Left ventricle myocardium inferior (tissue), 1 donor: Measurements from ENCODE around the gene CUL1. TPM values are rescaled to one million over a fixed set of nuclear protein-coding genes. Genes with fewer than 3 reads are reported as not detected.
A peak's percentile ranks its signal among the peaks of the same experiment; 100 is the strongest.

Experiments
- DNase-seq: peaks from one replicate; pipeline ENCODE4 v3.0.0-alpha.2; 2020
- H3K27ac ChIP-seq: fragments of 200-600 bp; replicated peaks from 2 replicates; pipeline ENCODE4 v1.8.0; 2021
- H3K27me3 ChIP-seq: fragments of 200-600 bp; 2 replicates; pipeline ENCODE4 v1.8.0; 2021; ENCODE audit warnings: low read depth
- H3K36me3 ChIP-seq: fragments of 200-600 bp; 2 replicates; pipeline ENCODE4 v1.8.0; 2021
- H3K4me1 ChIP-seq: fragments of 200-600 bp; 2 replicates; pipeline ENCODE4 v1.8.0; 2021
- H3K4me3 ChIP-seq: fragments of 200-600 bp; 2 replicates; pipeline ENCODE4 v1.8.0; 2021; ENCODE audit warnings: mild to moderate bottlenecking, moderate library complexity
- H3K9me3 ChIP-seq: fragments of 200-600 bp; replicated peaks from 2 replicates; pipeline ENCODE4 v1.8.0; 2021
- intact Hi-C: fragments of 100-400 bp; cut with micrococcal nuclease; formaldehyde crosslinking; loops from one replicate; pipeline ENCODE4 v1.11.0; 2022
- total RNA-seq: library from RNA; stranded (reverse); fragmentation: NEBNext Ultra II Directional; extraction: Animal tissue kit (Norgen Biotek cat#: 25700); gene quantifications from one replicate; pipeline ENCODE4 v1.2.1, GENCODE V29; 2021
- TF ChIP-seq, protein P1 (sequence below): fragments of 200-600 bp; IDR thresholded peaks from 2 replicates; pipeline ENCODE4 v1.8.0; 2021; ENCODE audit warnings: antibody characterized with exemption, mild to moderate bottlenecking, borderline replicate concordance
- donor health status: DM: no; HTN: yes; CAD: no; lungs with severe emphysema.

CUL1 gene
- total RNA-seq, 1 donor from 2014 or later, result 48.2 TPM

DNA sequence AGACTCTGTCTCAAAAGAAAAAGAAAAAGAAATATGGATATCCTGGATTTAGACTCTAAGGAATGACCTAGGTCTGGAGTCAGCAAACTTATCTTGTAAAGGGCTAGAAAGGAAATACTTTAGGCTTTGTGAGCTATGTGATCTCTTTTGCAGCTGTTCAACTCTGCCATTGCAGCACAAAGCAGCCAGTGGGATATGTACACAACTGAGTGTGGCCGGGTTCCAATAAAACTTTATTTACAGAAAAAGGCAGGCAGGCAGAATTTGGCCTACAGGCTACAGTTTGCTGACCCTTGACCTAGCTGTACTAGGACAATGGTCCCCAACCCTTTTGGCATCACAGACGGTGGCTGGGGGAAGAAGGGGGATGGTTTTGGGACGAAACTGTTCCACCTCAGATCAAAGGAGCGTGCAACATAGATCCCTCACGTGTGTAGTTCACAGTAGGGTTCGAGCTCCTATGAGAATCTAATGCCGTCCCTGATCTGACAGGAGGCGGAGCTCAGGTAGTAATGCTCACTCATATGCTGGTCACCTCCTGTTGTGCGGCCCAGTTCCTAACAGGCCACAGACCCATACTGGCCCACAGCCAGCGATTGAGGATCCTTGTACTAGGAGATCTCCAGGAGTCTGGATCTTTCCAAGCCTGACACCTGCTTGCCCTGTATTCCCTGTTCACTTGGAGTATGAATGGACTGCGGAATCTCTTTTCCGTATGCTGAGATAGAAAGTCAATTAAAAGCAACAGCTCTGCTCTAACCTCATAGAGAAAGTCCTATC is 63.0 kb downstream of the CUL1 start:
- peaks cover 8% of the 10 kb centered on the region for H3K4me1 ChIP-seq
- peaks cover 82% of the 10 kb centered on the region for H3K36me3 ChIP-seq
- TF ChIP-seq, protein P1, sequence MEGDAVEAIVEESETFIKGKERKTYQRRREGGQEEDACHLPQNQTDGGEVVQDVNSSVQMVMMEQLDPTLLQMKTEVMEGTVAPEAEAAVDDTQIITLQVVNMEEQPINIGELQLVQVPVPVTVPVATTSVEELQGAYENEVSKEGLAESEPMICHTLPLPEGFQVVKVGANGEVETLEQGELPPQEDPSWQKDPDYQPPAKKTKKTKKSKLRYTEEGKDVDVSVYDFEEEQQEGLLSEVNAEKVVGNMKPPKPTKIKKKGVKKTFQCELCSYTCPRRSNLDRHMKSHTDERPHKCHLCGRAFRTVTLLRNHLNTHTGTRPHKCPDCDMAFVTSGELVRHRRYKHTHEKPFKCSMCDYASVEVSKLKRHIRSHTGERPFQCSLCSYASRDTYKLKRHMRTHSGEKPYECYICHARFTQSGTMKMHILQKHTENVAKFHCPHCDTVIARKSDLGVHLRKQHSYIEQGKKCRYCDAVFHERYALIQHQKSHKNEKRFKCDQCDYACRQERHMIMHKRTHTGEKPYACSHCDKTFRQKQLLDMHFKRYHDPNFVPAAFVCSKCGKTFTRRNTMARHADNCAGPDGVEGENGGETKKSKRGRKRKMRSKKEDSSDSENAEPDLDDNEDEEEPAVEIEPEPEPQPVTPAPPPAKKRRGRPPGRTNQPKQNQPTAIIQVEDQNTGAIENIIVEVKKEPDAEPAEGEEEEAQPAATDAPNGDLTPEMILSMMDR, result no peak
- H3K27me3 ChIP-seq, result no peaks in the 10 kb centered on the region
- H3K9me3 ChIP-seq, result no peaks in the 10 kb centered on the region
- H3K27ac ChIP-seq, result peak overlapping the region; percentile 5
- intact Hi-C loops, result no loop called here
- H3K4me3 ChIP-seq, result no peak overlapping the region
- DNase-seq, result no peak

DNA sequence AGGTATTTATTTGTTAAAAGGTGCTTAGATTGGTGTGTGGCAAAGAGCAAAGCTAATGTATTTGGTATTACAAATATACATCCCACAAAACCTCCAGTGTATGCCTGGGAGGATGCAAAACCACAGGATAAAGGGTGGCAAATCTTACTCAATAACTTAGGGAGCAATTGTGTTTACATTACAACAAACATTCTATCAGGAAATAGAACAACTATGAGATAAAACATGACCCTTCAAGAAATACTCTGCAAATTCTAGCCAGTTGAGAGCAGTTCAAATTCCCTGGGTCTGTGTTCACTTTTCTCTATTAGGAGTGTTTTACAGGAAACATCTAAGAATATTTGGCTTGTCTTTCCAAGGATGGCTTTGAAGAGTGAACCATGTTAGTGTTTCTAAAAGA is 64.9 kb downstream of the CUL1 start:
- intact Hi-C loops, result no loop called here
- peaks cover 8% of the 10 kb centered on the region for H3K4me1 ChIP-seq
- no peaks in the 10 kb centered on the region for H3K27me3 ChIP-seq
- H3K9me3 ChIP-seq, result no peaks in the 10 kb centered on the region
- H3K36me3 ChIP-seq, result peaks cover 85% of the 10 kb centered on the region
- no peak for DNase-seq
- TF ChIP-seq, protein P1, result no peak
- no peak overlapping the region for H3K27ac ChIP-seq
- no peak overlapping the region for H3K4me3 ChIP-seq

GRCh38 chr7:148770004-148770403 is 71.3 kb downstream of the CUL1 start:
- intact Hi-C loops, result no loop called here
- Histone ChIP-seq H3K36me3 (peaks cover 92% of the 10 kb centered on the region), H3K4me1 (no peaks in the 10 kb centered on the region), H3K27ac (no peak overlapping the region), H3K27me3 (no peaks in the 10 kb centered on the region), H3K9me3 (no peaks in the 10 kb centered on the region), H3K4me3 (no peak overlapping the region)
- TF ChIP-seq, protein P1, result no peak
- DNase-seq, result no peak

DNA sequence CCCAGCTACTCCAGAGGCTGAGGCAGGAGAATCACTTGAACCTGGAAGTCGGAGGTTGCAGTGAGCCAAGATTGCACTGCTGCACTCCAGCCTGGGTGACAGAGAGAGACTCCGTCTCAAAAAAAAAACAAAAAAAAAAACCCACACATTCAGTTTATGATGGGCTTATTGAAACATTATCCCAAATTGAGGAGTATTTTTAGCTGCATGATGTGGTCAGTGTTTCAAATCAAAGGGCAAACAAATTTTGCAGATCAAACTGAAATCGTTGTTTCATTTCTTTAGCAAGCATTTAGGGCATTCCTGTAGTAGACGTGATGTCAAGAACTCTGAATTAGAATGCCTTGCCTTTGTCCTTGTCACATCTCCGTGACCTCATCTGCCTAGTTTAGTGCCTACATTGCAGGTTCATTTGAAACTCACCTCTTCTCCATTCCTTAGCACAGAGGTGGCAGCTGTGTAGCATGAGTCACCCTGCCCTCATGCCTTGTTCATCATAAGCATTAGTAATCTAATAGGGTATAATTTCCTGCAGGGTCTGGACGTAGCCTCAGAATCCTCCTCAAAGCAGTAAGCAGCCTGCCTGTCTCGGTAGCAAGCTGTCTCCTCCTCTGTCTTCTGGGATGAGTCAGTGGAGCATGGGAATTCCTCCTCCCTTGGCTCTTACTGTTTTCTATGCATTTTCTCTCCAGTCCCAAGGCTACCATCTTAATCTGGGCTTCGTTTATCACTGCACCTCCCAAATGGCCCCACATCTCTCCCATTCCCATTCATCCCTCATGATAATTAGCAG is 73.8 kb downstream of the CUL1 start:
- Histone ChIP-seq H3K4me1 (no peaks in the 10 kb centered on the region), H3K36me3 (peaks cover 82% of the 10 kb centered on the region), H3K4me3 (no peak overlapping the region), H3K27ac (no peak overlapping the region), H3K9me3 (no peaks in the 10 kb centered on the region), H3K27me3 (no peaks in the 10 kb centered on the region)
- intact Hi-C loops, result no loop called here
- TF ChIP-seq, protein P1, result no peak
- DNase-seq, result no peak

DNA sequence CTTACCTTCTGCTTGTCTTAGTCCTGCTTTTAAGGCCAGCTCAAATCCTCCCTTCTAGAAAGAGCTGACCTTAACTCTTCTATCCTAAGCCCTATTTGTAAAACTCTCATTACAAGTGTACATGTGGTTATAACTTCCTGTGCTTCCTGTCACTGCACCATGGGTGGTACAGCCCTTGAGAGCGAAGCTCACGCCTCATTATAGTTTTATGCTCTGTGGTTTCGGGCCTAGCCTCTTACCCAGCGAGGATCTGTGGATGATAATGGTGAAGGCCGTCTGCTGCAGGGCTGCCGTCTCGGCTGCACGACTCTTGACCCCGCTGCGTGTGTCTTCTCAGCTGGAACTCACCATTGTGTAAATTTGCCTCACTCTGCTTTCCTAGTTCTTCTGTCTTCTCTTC is 74.6 kb downstream of the CUL1 start:
- intact Hi-C loops, result no loop called here
- no peaks in the 10 kb centered on the region for H3K27me3 ChIP-seq
- no peak for DNase-seq
- no peak overlapping the region for H3K4me3 ChIP-seq
- no peak overlapping the region for H3K27ac ChIP-seq
- H3K4me1 ChIP-seq, result no peaks in the 10 kb centered on the region
- H3K9me3 ChIP-seq, result no peaks in the 10 kb centered on the region
- peaks cover 77% of the 10 kb centered on the region for H3K36me3 ChIP-seq
- TF ChIP-seq, protein P1, result no peak
